Measurements from ENCODE around the gene ALPG.

ALPG gene

DNA sequence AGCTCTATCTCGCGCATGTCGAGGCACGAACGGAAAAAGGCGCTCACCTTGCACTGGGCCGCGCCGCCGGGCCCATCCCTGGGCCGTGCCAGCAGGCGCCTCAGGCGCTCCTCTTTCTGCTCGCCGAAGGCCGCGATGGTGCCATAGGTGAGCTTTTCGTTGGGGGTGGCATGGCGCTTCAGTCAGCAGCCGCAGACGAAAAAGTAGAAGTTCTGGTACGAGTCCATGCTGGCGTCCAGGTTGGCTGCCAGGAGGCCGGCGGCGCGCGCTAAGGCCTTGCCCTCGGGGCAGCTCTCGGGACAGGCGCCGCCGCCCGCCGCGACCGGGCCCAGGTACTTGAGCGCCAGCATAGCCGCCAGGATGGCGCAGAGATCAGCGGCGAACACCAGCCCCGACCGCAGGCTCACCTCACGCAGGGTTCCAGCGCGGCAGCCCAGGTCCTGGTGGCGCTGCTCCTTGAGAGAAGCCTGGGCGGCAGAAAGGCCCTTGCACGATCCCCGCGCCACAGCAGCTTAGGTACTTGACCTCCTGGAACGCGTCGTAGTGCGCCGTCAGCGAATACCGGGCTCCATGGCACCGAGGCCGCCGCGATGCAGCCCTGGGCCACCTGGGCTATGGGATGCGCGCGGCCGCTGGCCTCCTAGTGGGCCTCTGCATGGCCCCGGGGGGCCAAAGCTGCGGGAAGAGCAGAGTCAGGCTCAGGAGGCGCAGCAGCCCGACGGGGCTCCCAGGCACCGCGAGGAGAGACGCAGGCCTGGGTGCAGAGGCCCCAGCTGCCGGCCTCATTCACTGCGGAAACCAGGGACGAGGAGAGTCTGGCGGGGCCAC lies 12.8 kb downstream of the ALPG start:
- H3K4me2 ChIP-seq (ENCODE audit: low read depth, low read length, poor library complexity, severe bottlenecking) = no peak overlapping the region

GRCh38 chr2:232420073-232420454 lies 13.4 kb downstream of the ALPG start:
- Histone ChIP-seq H2AFZ (ENCODE audit: low read depth, low read length, severe bottlenecking) (no peak overlapping the region), H3K4me3 (ENCODE audit: insufficient read depth, low read length, poor library complexity, severe bottlenecking) (no peak overlapping the region), H3K9me3 (ENCODE audit: insufficient read depth, low read length) (no peaks in the 10 kb centered on the region), H3K79me2 (ENCODE audit: insufficient read depth, low read length) (no peaks in the 10 kb centered on the region), H3F3A (ENCODE audit: insufficient read depth) (no peaks in the 10 kb centered on the region), H3K9ac (ENCODE audit: low read length) (no peak overlapping the region), H3K27ac (ENCODE audit: low read depth, low read length) (no peak overlapping the region), H3K9me2 (replicated peaks; ENCODE audit: insufficient read depth, low read length) (no peaks in the 10 kb centered on the region), H3K4me2 (ENCODE audit: low read depth, low read length, poor library complexity, severe bottlenecking) (no peak overlapping the region), H3K36me3 (ENCODE audit: low read length) (no peaks in the 10 kb centered on the region), H3K27me3 (ENCODE audit: low read length) (no peaks in the 10 kb centered on the region), H4K20me1 (ENCODE audit: low read depth, low read length) (no peaks in the 10 kb centered on the region)
- TF ChIP-seq EZH2phosphoT487 (conservative IDR thresholded peaks at IDR 0.05; ENCODE audit: low read length) (no peak), CTCF (IDR thresholded peaks at IDR 0.05; ENCODE audit: insufficient read depth, low read length, poor library complexity, severe bottlenecking) (no peak)

More for the DNA sequence above, 12.8 kb downstream of the ALPG start:
- no peaks in the 10 kb centered on the region for H3K27me3 ChIP-seq (ENCODE audit: low read length)
- no peaks in the 10 kb centered on the region for H3F3A ChIP-seq (ENCODE audit: insufficient read depth)
- H3K79me2 ChIP-seq (ENCODE audit: insufficient read depth, low read length) = no peaks in the 10 kb centered on the region
- TF ChIP-seq CTCF (IDR thresholded peaks at IDR 0.05; ENCODE audit: insufficient read depth, low read length, poor library complexity, severe bottlenecking) = no peak
- no peak for TF ChIP-seq EZH2phosphoT487 (conservative IDR thresholded peaks at IDR 0.05; ENCODE audit: low read length)
- H3K9ac ChIP-seq (ENCODE audit: low read length) = no peak overlapping the region
- no peaks in the 10 kb centered on the region for H3K9me3 ChIP-seq (ENCODE audit: insufficient read depth, low read length)
- no peak overlapping the region for H3K27ac ChIP-seq (ENCODE audit: low read depth, low read length)
- H2AFZ ChIP-seq (ENCODE audit: low read depth, low read length, severe bottlenecking) = no peak overlapping the region
- H4K20me1 ChIP-seq (ENCODE audit: low read depth, low read length) = no peaks in the 10 kb centered on the region
- H3K36me3 ChIP-seq (ENCODE audit: low read length) = no peaks in the 10 kb centered on the region
- no peaks in the 10 kb centered on the region for H3K9me2 ChIP-seq (replicated peaks; ENCODE audit: insufficient read depth, low read length)
- no peak overlapping the region for H3K4me3 ChIP-seq (ENCODE audit: insufficient read depth, low read length, poor library complexity, severe bottlenecking)

DNA sequence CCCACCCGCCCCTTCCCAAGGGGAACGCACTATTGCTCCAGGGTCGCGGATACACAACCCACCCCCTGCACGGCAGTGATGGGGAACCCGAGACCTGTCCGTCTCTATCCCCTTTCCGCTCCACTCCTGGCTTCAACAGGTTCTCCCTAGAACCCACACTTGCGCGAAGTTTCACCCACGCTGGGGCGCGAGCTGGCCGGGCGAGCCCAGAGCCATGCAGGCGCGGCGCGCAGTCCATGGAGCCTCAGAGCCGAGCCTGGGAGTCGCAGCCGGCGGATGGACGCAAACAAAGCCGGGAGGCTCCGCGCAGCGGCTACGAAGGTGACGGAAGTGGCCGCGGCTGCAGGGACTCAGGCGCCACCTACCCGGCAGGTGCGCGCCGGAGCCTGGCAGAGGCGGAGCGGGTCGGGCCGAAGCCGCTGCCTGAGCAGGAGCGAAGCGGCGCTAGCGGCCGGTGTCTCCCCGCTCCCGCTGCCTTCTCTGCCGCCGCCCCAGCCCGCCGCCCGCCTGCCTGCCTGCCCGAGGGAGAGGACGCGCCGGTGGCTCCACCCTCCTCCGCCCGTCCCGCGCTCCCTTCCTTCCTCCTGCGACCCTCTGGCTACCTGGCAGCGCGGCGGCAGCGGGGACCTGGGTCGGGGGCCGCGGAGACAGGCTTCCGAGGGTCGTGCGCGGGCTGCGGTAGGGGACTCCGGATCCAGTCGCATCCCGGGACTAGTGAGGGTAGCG lies 14.0 kb downstream of the ALPG start:
- TF ChIP-seq EZH2phosphoT487 (conservative IDR thresholded peaks at IDR 0.05; ENCODE audit: low read length) (no peak), CTCF (IDR thresholded peaks at IDR 0.05; ENCODE audit: insufficient read depth, low read length, poor library complexity, severe bottlenecking) (no peak)
- Histone ChIP-seq H3K9ac (ENCODE audit: low read length) (no peak overlapping the region), H3F3A (ENCODE audit: insufficient read depth) (no peaks in the 10 kb centered on the region), H3K79me2 (ENCODE audit: insufficient read depth, low read length) (no peaks in the 10 kb centered on the region), H3K4me3 (ENCODE audit: insufficient read depth, low read length, poor library complexity, severe bottlenecking) (no peak overlapping the region), H2AFZ (ENCODE audit: low read depth, low read length, severe bottlenecking) (no peak overlapping the region), H3K4me2 (ENCODE audit: low read depth, low read length, poor library complexity, severe bottlenecking) (no peak overlapping the region), H3K27me3 (ENCODE audit: low read length) (no peaks in the 10 kb centered on the region), H4K20me1 (ENCODE audit: low read depth, low read length) (no peaks in the 10 kb centered on the region), H3K9me2 (replicated peaks; ENCODE audit: insufficient read depth, low read length) (no peaks in the 10 kb centered on the region), H3K27ac (ENCODE audit: low read depth, low read length) (no peak overlapping the region), H3K36me3 (ENCODE audit: low read length) (no peaks in the 10 kb centered on the region), H3K9me3 (ENCODE audit: insufficient read depth, low read length) (no peaks in the 10 kb centered on the region)
